PC-9 (cell line): ENCODE data around the gene CTNNB1. TPM values are rescaled to one million over a fixed set of nuclear protein-coding genes. Genes with fewer than 3 reads are reported as not detected.

Experiments used
- BruUV-seq: library from RNA; stranded (reverse); fragments of 400-500 nt; replicated peaks from 2 replicates; lab custom pipeline; 2021; lab: Mats Ljungman, UMichigan
- CTCF ChIA-PET: fragments of 300-600 bp; sonication (Branson Sonifier 250); formaldehyde crosslinking; loops from one replicate; lab custom pipeline; 2022; ENCODE audit warnings: antibody characterized with exemption; lab: Charles Lee
- POLR2A ChIA-PET: fragments of 300-600 bp; sonication (Branson Sonifier 250); formaldehyde crosslinking; loops from one replicate; lab custom pipeline; 2022; ENCODE audit warnings: antibody characterized with exemption; ENCODE audit not compliant: unreplicated experiment; lab: Charles Lee
- DNase-seq, 2 experiments: peaks; one replicate each; pipeline versions ENCODE4 v3.0.0 to v3.0.0-alpha.2; 2015 to 2022; ENCODE audit warnings: mixed read lengths in 1 of 2
- H2AFZ ChIP-seq: fragments of 200-600 bp; sonication (generic); 2 replicates; pipeline ENCODE4 v1.8.1; 2017; ENCODE audit warnings: antibody characterized with exemption
- H3F3A ChIP-seq: fragments of 200-600 bp; sonication (generic); 2 replicates; pipeline ENCODE4 v1.8.1; 2017; ENCODE audit warnings: antibody characterized with exemption, mild to moderate bottlenecking, low read depth; ENCODE audit not compliant: insufficient read depth
- H3K27ac ChIP-seq: fragments of 200-600 bp; sonication (generic); 2 replicates; pipeline ENCODE4 v1.6.1; 2016; ENCODE audit warnings: mixed run types
- H3K27me3 ChIP-seq: fragments of 200-600 bp; sonication (generic); 2 replicates; pipeline ENCODE4 v1.6.1; 2016; ENCODE audit warnings: low read depth, mixed run types; ENCODE audit not compliant: insufficient read depth
- H3K36me3 ChIP-seq: fragments of 200-600 bp; sonication (generic); 2 replicates; pipeline ENCODE4 v1.6.1; 2016; ENCODE audit warnings: low read depth, mixed run types
- H3K4me1 ChIP-seq: fragments of 200-600 bp; sonication (generic); replicated peaks from 2 replicates; pipeline ENCODE4 v1.6.1; 2016; ENCODE audit warnings: mixed run types; ENCODE audit not compliant: insufficient read depth
- H3K4me2 ChIP-seq: fragments of 200-600 bp; sonication (generic); 2 replicates; pipeline ENCODE4 v1.6.1; 2017; ENCODE audit warnings: mixed run types
- H3K4me3 ChIP-seq: fragments of 200-600 bp; sonication (generic); 2 replicates; pipeline ENCODE4 v1.6.1; 2016; ENCODE audit warnings: mixed run types
- H3K79me2 ChIP-seq: fragments of 200-600 bp; sonication (generic); 2 replicates; pipeline ENCODE4 v1.6.1; 2017; ENCODE audit warnings: low read depth, mixed run types
- H3K9me2 ChIP-seq: fragments of 200-600 bp; sonication (generic); 2 replicates; pipeline ENCODE4 v1.8.1; 2017; ENCODE audit warnings: mild to moderate bottlenecking; ENCODE audit not compliant: insufficient read depth
- H3K9me3 ChIP-seq: fragments of 200-600 bp; sonication (generic); 2 replicates; pipeline ENCODE4 v1.8.1; 2016; ENCODE audit warnings: low read depth; ENCODE audit not compliant: insufficient read depth
- H4K20me1 ChIP-seq: fragments of 200-600 bp; sonication (generic); 2 replicates; pipeline ENCODE4 v1.8.1; 2017; ENCODE audit not compliant: insufficient read depth
- EZH2 ChIP-seq: fragments of 200-600 bp; sonication (generic); IDR thresholded peaks from 2 replicates; pipeline ENCODE4 v1.8.0; 2017; ENCODE audit warnings: antibody characterized with exemption, low read depth
- intact Hi-C: fragments of 100-400 bp; cut with micrococcal nuclease; formaldehyde crosslinking; loops from one replicate; pipeline ENCODE4 v1.10.0; 2022; ENCODE audit not compliant: unreplicated experiment
- total RNA-seq: library from RNA; stranded (reverse); gene quantifications from 2 replicates; pipeline ENCODE4 v1.2.3, GENCODE V29; 2021
- TF ChIP-seq, protein P1 (sequence below): fragments of 200-600 bp; sonication (generic); conservative IDR thresholded peaks from 2 replicates; pipeline ENCODE4 v1.6.1; 2017; ENCODE audit warnings: mixed run types, antibody characterized with exemption, mild to moderate bottlenecking, moderate library complexity

Gene CTNNB1
- total RNA-seq, 1 experiment from 2014 or later = 251 TPM

DNA sequence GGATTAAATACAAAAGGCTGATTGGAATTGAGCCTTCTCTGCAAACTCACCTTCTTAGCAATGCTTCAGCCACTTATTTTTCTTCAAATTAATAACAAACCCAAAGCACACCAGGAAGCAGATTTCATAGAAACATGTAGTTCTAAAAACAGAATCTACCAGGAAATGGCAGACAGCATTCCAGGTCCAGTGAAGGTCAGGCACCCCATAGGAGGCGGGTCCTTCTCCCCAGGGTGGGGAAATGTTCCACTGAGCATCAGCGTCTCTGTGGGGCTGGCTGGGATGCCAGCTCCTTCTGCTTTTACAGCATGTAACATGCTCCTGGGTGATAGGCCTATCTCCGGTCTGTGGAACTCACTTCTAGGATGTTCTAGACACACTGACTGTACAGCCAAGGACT is 49.2 kb downstream of the CTNNB1 start:
- intact Hi-C loops = no loop called here
- Histone ChIP-seq H3K9me2 (no peaks in the 10 kb centered on the region), H3K36me3 (no peaks in the 10 kb centered on the region), H3K9me3 (no peaks in the 10 kb centered on the region), H3K27ac (no peak overlapping the region), H4K20me1 (no peaks in the 10 kb centered on the region), H3K79me2 (no peaks in the 10 kb centered on the region), H3K4me1 (no peaks in the 10 kb centered on the region), H2AFZ (no peak overlapping the region), H3K4me3 (no peak overlapping the region), H3K27me3 (no peaks in the 10 kb centered on the region), H3K4me2 (no peak overlapping the region), H3F3A (no peaks in the 10 kb centered on the region)
- ChIA-PET POLR2A (no interaction called here), CTCF (no interaction called here)
- TF ChIP-seq, protein P1, sequence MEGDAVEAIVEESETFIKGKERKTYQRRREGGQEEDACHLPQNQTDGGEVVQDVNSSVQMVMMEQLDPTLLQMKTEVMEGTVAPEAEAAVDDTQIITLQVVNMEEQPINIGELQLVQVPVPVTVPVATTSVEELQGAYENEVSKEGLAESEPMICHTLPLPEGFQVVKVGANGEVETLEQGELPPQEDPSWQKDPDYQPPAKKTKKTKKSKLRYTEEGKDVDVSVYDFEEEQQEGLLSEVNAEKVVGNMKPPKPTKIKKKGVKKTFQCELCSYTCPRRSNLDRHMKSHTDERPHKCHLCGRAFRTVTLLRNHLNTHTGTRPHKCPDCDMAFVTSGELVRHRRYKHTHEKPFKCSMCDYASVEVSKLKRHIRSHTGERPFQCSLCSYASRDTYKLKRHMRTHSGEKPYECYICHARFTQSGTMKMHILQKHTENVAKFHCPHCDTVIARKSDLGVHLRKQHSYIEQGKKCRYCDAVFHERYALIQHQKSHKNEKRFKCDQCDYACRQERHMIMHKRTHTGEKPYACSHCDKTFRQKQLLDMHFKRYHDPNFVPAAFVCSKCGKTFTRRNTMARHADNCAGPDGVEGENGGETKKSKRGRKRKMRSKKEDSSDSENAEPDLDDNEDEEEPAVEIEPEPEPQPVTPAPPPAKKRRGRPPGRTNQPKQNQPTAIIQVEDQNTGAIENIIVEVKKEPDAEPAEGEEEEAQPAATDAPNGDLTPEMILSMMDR = no peak
- no peak for TF ChIP-seq EZH2
- no TSS peak for BruUV-seq
- no peak for DNase-seq

DNA sequence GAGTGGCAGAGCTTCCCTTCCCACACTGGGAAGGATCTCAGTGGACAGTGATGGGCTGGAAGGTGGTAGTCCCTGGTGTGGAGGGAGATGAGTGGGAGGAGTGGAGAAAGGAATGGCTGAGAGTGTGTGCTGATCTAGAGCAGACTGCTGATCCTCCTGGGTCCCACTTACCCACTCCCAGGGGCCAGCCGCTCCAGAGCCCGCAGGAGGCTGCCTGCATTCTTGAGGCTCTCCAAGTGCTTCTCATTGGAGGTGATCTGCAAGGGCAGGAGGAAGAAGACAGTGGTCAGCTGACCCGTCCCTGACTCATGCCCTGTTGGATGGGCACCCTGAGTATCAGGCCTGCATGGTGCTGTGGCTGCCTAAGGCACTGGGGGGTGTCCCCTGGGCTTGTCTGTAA is 50.0 kb downstream of the CTNNB1 start:
- Histone ChIP-seq H3K4me1 (no peaks in the 10 kb centered on the region), H2AFZ (no peak overlapping the region), H3F3A (no peaks in the 10 kb centered on the region), H3K9me2 (no peaks in the 10 kb centered on the region), H3K27ac (no peak overlapping the region), H3K4me2 (no peak overlapping the region), H3K4me3 (no peak overlapping the region), H3K27me3 (no peaks in the 10 kb centered on the region), H4K20me1 (no peaks in the 10 kb centered on the region), H3K36me3 (no peaks in the 10 kb centered on the region), H3K9me3 (peaks cover 4% of the 10 kb centered on the region; the same call in 1 of the 2 replicates), H3K79me2 (no peaks in the 10 kb centered on the region)
- CTCF ChIA-PET = no interaction called here
- POLR2A ChIA-PET = no interaction called here
- BruUV-seq = no TSS peak
- no peak for DNase-seq
- TF ChIP-seq EZH2 = no peak
- TF ChIP-seq, protein P1 = no peak
- intact Hi-C loops = no loop called here

DNA sequence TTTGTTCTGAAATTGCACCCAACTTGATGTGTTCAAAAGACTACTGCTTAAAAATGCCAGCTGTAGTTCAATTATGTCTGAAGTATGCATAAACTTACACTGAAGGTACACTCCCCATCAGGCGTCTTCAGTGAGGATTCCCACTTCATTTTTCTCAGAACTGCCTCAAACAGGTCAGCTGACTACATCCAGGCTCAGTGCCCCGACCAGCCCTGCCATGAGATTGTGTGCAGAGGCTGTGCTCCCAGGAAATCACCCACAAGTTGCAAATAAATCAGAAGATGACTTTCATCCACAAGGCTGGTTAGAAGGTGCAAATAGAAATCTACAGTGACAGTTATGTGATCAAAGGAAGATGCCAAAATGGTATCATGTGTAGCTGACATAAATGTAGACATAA is 51.5 kb downstream of the CTNNB1 start:
- Histone ChIP-seq H3K36me3 (no peaks in the 10 kb centered on the region), H3K4me2 (no peak overlapping the region), H3K27me3 (no peaks in the 10 kb centered on the region), H3K79me2 (no peaks in the 10 kb centered on the region), H3K9me2 (no peaks in the 10 kb centered on the region), H2AFZ (no peak overlapping the region), H3K27ac (no peak overlapping the region), H3K4me1 (no peaks in the 10 kb centered on the region), H3K9me3 (peaks cover 4% of the 10 kb centered on the region; the same call in 1 of the 2 replicates), H4K20me1 (no peaks in the 10 kb centered on the region), H3K4me3 (no peak overlapping the region), H3F3A (no peaks in the 10 kb centered on the region)
- ChIA-PET CTCF (no interaction called here), POLR2A (no interaction called here)
- no TSS peak for BruUV-seq
- intact Hi-C loops = no loop called here
- no peak for DNase-seq
- TF ChIP-seq EZH2 = no peak
- TF ChIP-seq, protein P1 = no peak
